Measurements from ENCODE around the gene SOX18.

GRCh38 chr20:64015635-64016034 is 33.8 kb downstream of the SOX18 start:
- TF ChIP-seq, protein P1, sequence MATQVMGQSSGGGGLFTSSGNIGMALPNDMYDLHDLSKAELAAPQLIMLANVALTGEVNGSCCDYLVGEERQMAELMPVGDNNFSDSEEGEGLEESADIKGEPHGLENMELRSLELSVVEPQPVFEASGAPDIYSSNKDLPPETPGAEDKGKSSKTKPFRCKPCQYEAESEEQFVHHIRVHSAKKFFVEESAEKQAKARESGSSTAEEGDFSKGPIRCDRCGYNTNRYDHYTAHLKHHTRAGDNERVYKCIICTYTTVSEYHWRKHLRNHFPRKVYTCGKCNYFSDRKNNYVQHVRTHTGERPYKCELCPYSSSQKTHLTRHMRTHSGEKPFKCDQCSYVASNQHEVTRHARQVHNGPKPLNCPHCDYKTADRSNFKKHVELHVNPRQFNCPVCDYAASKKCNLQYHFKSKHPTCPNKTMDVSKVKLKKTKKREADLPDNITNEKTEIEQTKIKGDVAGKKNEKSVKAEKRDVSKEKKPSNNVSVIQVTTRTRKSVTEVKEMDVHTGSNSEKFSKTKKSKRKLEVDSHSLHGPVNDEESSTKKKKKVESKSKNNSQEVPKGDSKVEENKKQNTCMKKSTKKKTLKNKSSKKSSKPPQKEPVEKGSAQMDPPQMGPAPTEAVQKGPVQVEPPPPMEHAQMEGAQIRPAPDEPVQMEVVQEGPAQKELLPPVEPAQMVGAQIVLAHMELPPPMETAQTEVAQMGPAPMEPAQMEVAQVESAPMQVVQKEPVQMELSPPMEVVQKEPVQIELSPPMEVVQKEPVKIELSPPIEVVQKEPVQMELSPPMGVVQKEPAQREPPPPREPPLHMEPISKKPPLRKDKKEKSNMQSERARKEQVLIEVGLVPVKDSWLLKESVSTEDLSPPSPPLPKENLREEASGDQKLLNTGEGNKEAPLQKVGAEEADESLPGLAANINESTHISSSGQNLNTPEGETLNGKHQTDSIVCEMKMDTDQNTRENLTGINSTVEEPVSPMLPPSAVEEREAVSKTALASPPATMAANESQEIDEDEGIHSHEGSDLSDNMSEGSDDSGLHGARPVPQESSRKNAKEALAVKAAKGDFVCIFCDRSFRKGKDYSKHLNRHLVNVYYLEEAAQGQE (IDR thresholded peaks at IDR 0.05; ENCODE audit: insufficient read depth in 1 of 2, low read depth in 2 of 2, low read length in 2 of 2) = no peak
- TF ChIP-seq POLR2AphosphoS5 (IDR thresholded peaks at IDR 0.05; ENCODE audit: low read depth, low read length) = no peak
